ENCODE results near the gene LONRF2.

LONRF2 gene

GRCh38 chr2:100276716-100277115 lies 45.6 kb downstream of the LONRF2 start:
- in situ Hi-C loops (cut with MboI; ENCODE audit: low sequenced_read_pairs) = no loop called here
- no peaks in the 10 kb centered on the region for H3K36me3 ChIP-seq (replicated peaks)

GRCh38 chr2:100275200-100275589 lies 47.1 kb downstream of the LONRF2 start:
- H3K4me1 ChIP-seq = no peaks in the 10 kb centered on the region
- H3K27me3 ChIP-seq (ENCODE audit: low read depth) = no peaks in the 10 kb centered on the region
- in situ Hi-C loops (cut with MboI; ENCODE audit: low sequenced_read_pairs) = no loop called here
- no peaks in the 10 kb centered on the region for H3K36me3 ChIP-seq (replicated peaks)
- H3K9me3 ChIP-seq = no peaks in the 10 kb centered on the region
- no peak for DNase-seq (ENCODE audit: low spot score in 2 of 2)
- no peak overlapping the region for H3K4me3 ChIP-seq

More at GRCh38 chr2:100276716-100277115, 45.6 kb downstream of the LONRF2 start:
- no peak overlapping the region for H3K4me3 ChIP-seq
- no peak for DNase-seq (ENCODE audit: low spot score in 2 of 2)
- no peaks in the 10 kb centered on the region for H3K9me3 ChIP-seq
- H3K27me3 ChIP-seq (ENCODE audit: low read depth) = no peaks in the 10 kb centered on the region
- peaks cover 7% of the 10 kb centered on the region for H3K4me1 ChIP-seq

GRCh38 chr2:100274566-100275199 lies 47.6 kb downstream of the LONRF2 start:
- Histone ChIP-seq H3K4me3 (no peak overlapping the region), H3K36me3 (replicated peaks) (no peaks in the 10 kb centered on the region), H3K9me3 (no peaks in the 10 kb centered on the region), H3K4me1 (no peaks in the 10 kb centered on the region), H3K27me3 (ENCODE audit: low read depth) (no peaks in the 10 kb centered on the region)
- DNase-seq (ENCODE audit: low spot score in 2 of 2) = no peak
- in situ Hi-C loops (cut with MboI; ENCODE audit: low sequenced_read_pairs) = no loop called here

- no peaks in the 10 kb centered on the region for H3K36me3 ChIP-seq (replicated peaks)
- H3K9me3 ChIP-seq = no peaks in the 10 kb centered on the region
- H3K4me3 ChIP-seq = no peak overlapping the region
- in situ Hi-C loops (cut with MboI; ENCODE audit: low sequenced_read_pairs) = no loop called here
- no peak for DNase-seq (ENCODE audit: low spot score in 2 of 2)
- no peaks in the 10 kb centered on the region for H3K27me3 ChIP-seq (ENCODE audit: low read depth)
- no peaks in the 10 kb centered on the region for H3K4me1 ChIP-seq
Observed at GRCh38 chr2:100274076-100274475, 48.2 kb downstream of the LONRF2 start.

- DNase-seq (ENCODE audit: low spot score in 2 of 2) = no peak
Observed at GRCh38 chr2:100273387-100273786, 48.9 kb downstream of the LONRF2 start.

GRCh38 chr2:100272841-100273329 lies 49.4 kb downstream of the LONRF2 start:
- in situ Hi-C loops (cut with MboI; ENCODE audit: low sequenced_read_pairs) = no loop called here
- no peaks in the 10 kb centered on the region for H3K27me3 ChIP-seq (ENCODE audit: low read depth)
- H3K4me3 ChIP-seq = no peak overlapping the region
- no peaks in the 10 kb centered on the region for H3K9me3 ChIP-seq
- no peaks in the 10 kb centered on the region for H3K36me3 ChIP-seq (replicated peaks)
- H3K4me1 ChIP-seq = no peaks in the 10 kb centered on the region
- DNase-seq (ENCODE audit: low spot score in 2 of 2) = no peak

More at GRCh38 chr2:100273387-100273786, 48.9 kb downstream of the LONRF2 start:
- H3K4me1 ChIP-seq = no peaks in the 10 kb centered on the region
- in situ Hi-C loops (cut with MboI; ENCODE audit: low sequenced_read_pairs) = no loop called here
- no peaks in the 10 kb centered on the region for H3K9me3 ChIP-seq
- H3K27me3 ChIP-seq (ENCODE audit: low read depth) = no peaks in the 10 kb centered on the region
- no peak overlapping the region for H3K4me3 ChIP-seq
- no peaks in the 10 kb centered on the region for H3K36me3 ChIP-seq (replicated peaks)

- in situ Hi-C loops (cut with MboI; ENCODE audit: low sequenced_read_pairs) = no loop called here
- no peaks in the 10 kb centered on the region for H3K9me3 ChIP-seq
- no peak overlapping the region for H3K4me3 ChIP-seq
- no peaks in the 10 kb centered on the region for H3K27me3 ChIP-seq (ENCODE audit: low read depth)
- no peak for DNase-seq (ENCODE audit: low spot score in 2 of 2)
- H3K4me1 ChIP-seq = no peaks in the 10 kb centered on the region
- H3K36me3 ChIP-seq (replicated peaks) = no peaks in the 10 kb centered on the region
Observed at GRCh38 chr2:100271210-100271609, 51.1 kb downstream of the LONRF2 start.

- Histone ChIP-seq H3K4me1 (no peaks in the 10 kb centered on the region), H3K36me3 (replicated peaks) (no peaks in the 10 kb centered on the region), H3K27me3 (ENCODE audit: low read depth) (no peaks in the 10 kb centered on the region), H3K4me3 (no peak overlapping the region), H3K9me3 (no peaks in the 10 kb centered on the region)
- in situ Hi-C loops (cut with MboI; ENCODE audit: low sequenced_read_pairs) = no loop called here
- no peak for DNase-seq (ENCODE audit: low spot score in 2 of 2)
Observed at GRCh38 chr2:100270381-100271146, 51.7 kb downstream of the LONRF2 start.

GRCh38 chr2:100269889-100270288 lies 52.4 kb downstream of the LONRF2 start:
- H3K27me3 ChIP-seq (ENCODE audit: low read depth) = no peaks in the 10 kb centered on the region
- H3K4me3 ChIP-seq = no peak overlapping the region
- no peaks in the 10 kb centered on the region for H3K36me3 ChIP-seq (replicated peaks)
- DNase-seq (ENCODE audit: low spot score in 2 of 2) = no peak
- in situ Hi-C loops (cut with MboI; ENCODE audit: low sequenced_read_pairs) = no loop called here
- H3K9me3 ChIP-seq = no peaks in the 10 kb centered on the region
- H3K4me1 ChIP-seq = no peaks in the 10 kb centered on the region

- no peak overlapping the region for H3K4me3 ChIP-seq
- no peak for DNase-seq (ENCODE audit: low spot score in 2 of 2)
- in situ Hi-C loops (cut with MboI; ENCODE audit: low sequenced_read_pairs) = no loop called here
- H3K4me1 ChIP-seq = no peaks in the 10 kb centered on the region
- H3K9me3 ChIP-seq = no peaks in the 10 kb centered on the region
- no peaks in the 10 kb centered on the region for H3K36me3 ChIP-seq (replicated peaks)
- no peaks in the 10 kb centered on the region for H3K27me3 ChIP-seq (ENCODE audit: low read depth)
Observed at GRCh38 chr2:100268986-100269385, 53.3 kb downstream of the LONRF2 start.

- H3K4me3 ChIP-seq = no peak overlapping the region
- H3K9me3 ChIP-seq = no peaks in the 10 kb centered on the region
- 0 out of 2 replicates have a peak, but pooled peaks cover 5% of the 10 kb centered on the region for H3K4me1 ChIP-seq
- no peaks in the 10 kb centered on the region for H3K27me3 ChIP-seq (ENCODE audit: low read depth)
- H3K36me3 ChIP-seq (replicated peaks) = no peaks in the 10 kb centered on the region
- DNase-seq (ENCODE audit: low spot score in 2 of 2) = no peak
- in situ Hi-C loops (cut with MboI; ENCODE audit: low sequenced_read_pairs) = no loop called here
Observed at GRCh38 chr2:100267751-100268150, 54.5 kb downstream of the LONRF2 start.

GRCh38 chr2:100266126-100266525 lies 56.2 kb downstream of the LONRF2 start:
- Histone ChIP-seq H3K9me3 (peaks cover 8% of the 10 kb centered on the region), H3K4me3 (no peak overlapping the region), H3K27me3 (ENCODE audit: low read depth) (no peaks in the 10 kb centered on the region), H3K4me1 (0 out of 2 replicates have a peak, but pooled peaks cover 5% of the 10 kb centered on the region), H3K36me3 (replicated peaks) (no peaks in the 10 kb centered on the region)
- no peak for DNase-seq (ENCODE audit: low spot score in 2 of 2)
- in situ Hi-C loops (cut with MboI; ENCODE audit: low sequenced_read_pairs) = no loop called here

GRCh38 chr2:100265226-100265625 lies 57.1 kb downstream of the LONRF2 start:
- in situ Hi-C loops (cut with MboI; ENCODE audit: low sequenced_read_pairs) = no loop called here
- no peak for DNase-seq (ENCODE audit: low spot score in 2 of 2)
- H3K4me3 ChIP-seq = no peak overlapping the region
- H3K4me1 ChIP-seq = 0 out of 2 replicates have a peak, but pooled peaks cover 5% of the 10 kb centered on the region
- peaks cover 8% of the 10 kb centered on the region for H3K9me3 ChIP-seq
- no peaks in the 10 kb centered on the region for H3K27me3 ChIP-seq (ENCODE audit: low read depth)
- H3K36me3 ChIP-seq (replicated peaks) = no peaks in the 10 kb centered on the region

GRCh38 chr2:100264651-100265050 lies 57.6 kb downstream of the LONRF2 start:
- no peak for DNase-seq (ENCODE audit: low spot score in 2 of 2)
- H3K27me3 ChIP-seq (ENCODE audit: low read depth) = no peaks in the 10 kb centered on the region
- H3K36me3 ChIP-seq (replicated peaks) = no peaks in the 10 kb centered on the region
- in situ Hi-C loops (cut with MboI; ENCODE audit: low sequenced_read_pairs) = loop anchor here (5.0 kb wide), 1 partner anchor 118 kb away; no protein-coding TSS in a partner anchor
- H3K4me3 ChIP-seq = no peak overlapping the region
- H3K9me3 ChIP-seq = peaks cover 8% of the 10 kb centered on the region
- H3K4me1 ChIP-seq = 0 out of 2 replicates have a peak, but pooled peaks cover 5% of the 10 kb centered on the region

Measured in HAP-1 (cell line).